Measurements from ENCODE around the gene ESPN.
"Not testable (repeated sequence)": the region's sequence is repeated elsewhere in the genome, so short reads cannot be mapped to it uniquely, and the experiment has no call there.

Gene ESPN, protein sequence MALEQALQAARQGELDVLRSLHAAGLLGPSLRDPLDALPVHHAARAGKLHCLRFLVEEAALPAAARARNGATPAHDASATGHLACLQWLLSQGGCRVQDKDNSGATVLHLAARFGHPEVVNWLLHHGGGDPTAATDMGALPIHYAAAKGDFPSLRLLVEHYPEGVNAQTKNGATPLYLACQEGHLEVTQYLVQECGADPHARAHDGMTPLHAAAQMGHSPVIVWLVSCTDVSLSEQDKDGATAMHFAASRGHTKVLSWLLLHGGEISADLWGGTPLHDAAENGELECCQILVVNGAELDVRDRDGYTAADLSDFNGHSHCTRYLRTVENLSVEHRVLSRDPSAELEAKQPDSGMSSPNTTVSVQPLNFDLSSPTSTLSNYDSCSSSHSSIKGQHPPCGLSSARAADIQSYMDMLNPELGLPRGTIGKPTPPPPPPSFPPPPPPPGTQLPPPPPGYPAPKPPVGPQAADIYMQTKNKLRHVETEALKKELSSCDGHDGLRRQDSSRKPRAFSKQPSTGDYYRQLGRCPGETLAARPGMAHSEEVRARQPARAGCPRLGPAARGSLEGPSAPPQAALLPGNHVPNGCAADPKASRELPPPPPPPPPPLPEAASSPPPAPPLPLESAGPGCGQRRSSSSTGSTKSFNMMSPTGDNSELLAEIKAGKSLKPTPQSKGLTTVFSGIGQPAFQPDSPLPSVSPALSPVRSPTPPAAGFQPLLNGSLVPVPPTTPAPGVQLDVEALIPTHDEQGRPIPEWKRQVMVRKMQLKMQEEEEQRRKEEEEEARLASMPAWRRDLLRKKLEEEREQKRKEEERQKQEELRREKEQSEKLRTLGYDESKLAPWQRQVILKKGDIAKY

DNA sequence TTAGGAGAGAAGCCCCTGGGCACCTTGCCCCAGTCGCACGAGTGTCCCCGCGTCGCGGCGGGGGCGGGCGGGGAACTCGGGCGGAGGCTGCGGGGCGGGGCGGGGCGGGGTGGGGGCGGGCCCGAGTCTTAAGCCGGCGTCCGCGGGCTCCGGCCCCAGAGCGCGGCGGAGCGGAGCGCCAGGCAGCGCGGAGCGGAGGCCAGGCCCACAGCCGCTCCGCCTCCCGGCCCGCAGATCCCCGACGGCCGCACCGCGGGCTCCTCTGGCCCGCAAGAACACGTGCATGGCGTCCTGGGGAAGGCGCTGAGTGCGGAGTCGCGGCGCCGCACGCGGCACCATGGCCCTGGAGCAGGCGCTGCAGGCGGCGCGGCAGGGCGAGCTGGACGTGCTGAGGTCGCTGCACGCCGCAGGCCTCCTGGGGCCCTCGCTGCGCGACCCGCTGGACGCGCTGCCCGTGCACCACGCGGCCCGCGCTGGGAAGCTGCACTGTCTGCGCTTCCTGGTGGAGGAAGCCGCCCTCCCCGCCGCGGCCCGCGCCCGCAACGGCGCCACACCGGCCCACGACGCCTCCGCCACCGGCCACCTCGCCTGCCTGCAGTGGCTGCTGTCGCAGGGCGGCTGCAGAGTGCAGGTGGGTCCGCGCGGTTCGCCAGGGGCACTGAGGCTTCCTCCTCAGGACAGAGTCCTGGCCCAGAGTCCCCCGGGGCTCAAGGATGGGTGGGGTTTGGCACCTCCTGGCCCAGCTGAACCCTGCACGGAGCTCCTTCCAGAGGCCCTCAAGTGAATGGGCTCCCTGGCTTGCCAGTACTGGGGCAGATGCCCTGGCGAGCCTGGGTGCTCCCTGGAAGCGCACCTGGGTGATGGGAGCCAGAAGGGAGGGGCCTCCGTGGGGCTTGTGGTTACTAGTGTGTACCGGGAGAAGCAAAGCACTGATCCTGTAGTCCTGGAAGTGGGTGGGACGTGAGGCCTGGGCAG is at the start of gene ESPN:
Gene ESPN, plus strand, starts transcription at position 158 of the 975 bp plus-strand sequence. Its CDS starts 180 bp downstream, at position 338.
- no peak for DNase-seq

DNA sequence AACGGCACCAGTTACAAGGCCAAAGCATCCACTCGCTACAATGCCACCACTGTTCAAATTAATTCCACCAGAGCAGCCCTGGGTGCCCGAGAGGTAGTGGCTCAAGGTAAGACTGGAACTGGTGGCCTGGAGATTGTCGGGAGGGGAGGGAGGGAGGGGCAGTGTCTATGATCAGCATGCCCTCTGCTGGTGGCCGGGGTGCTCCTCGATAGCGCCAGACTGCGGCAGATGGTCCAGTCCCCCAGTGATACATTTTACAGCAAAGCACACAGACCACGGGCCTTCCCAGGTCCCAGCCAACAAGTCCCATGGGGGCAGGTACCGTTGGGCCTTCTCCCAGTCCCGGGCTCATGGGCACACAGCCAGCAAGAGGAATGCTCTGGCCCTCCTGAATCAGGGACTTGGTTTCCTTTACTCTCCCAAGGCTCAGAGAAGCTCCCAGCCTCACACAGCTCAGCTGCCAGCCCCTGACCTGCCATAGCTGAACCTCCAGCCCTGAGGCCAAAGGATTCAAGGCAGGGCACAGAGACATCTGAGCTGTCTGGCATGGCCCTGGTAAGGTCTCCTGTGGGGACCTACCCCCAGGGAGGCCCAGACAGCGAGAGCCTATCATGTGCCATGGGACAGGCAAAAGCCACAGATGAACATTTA is 46.4 kb upstream of the ESPN start:
- DNase-seq = no peak

DNA sequence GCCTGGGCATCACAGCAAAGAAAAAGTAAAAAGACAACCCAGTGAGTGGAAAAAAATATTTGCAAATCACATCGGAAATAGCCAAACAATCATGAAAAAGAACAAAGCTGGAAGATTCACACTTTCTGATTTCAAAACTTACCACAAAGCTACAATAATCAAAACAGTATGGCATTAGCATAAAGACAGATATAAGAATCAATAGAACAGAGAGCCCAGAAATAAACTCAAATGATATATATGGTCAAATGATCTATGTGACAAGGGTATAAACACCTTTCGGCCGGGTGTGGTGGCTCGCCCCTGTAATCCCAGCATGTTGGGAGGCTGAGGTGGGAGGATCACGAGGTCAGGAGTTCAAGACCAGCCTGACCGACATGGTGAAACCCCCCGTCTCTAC is 44.5 kb upstream of the ESPN start:
- no peak for DNase-seq

DNA sequence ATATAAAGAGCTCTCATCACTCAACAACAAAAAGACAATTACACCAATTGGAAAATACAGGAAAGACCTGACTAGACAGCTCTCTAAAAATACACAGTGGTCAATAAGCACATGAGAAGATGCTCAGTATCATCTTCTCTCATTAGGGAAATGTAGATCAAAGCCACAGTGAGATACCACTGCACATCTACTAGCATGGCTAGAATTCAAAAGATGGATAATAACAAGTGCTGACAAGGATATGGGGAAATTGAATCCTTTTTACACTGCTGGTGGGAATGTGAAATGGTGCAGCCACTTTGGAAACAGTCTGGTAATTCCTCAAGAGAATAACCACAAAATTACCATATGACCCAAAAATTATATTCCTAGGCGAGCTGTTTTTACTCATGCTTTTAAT is 40.4 kb upstream of the ESPN start:
- DNase-seq = no peak

DNA sequence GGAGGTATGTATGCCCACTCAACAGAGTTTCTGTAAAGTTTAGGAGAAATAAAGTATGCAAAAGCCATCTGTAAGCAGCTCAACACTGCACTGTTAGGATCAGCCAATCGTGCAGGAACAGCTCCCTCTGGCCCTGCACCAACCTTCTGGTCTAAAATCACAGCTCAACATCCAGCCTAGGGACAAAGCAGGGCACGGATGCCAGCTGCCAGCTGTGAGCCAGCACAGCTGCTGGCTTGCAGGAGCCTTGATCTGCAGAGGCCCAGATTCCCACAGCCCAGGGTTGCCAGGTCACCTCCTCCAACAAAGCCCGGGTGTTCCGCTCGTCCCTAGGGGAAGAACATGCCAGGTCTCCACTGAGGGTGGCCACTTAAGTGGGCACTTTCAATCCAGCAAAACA is 39.6 kb upstream of the ESPN start:
- DNase-seq = peak in 1 of 2 experiments; percentile 24

DNA sequence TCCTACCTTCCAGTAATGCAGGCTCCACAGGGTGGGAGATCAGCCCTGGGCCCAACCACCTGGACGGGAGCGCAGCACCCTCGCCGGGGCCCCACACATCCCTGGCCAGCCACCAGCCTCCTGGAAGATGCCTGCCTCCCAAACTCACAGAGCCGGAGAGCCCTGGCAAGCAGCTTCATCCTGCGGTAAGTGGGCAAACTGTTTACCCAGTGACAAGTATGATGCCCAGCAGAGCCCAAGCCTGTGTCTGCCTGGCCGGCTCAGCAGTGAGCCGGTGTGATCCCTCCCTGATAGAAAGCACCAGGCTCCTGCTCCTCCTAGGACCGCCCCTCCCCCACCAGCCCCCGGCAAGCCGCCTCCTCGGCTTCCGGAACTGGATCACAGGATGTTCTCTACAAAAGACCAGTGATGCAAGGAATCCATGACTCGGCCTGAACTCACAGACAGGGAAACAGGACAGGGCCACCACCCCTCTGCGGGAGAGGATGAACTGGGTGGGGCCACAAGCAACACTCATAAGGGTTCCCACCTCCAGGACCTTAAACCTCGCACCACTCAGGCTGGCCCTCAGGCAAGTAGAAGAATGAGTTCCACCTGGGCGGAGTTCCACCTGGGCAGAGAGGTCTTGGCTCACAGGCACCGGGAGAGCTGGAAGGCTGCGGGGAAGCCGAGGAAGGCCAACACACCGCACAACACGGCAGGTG is 38.9 kb upstream of the ESPN start:
- peak; percentile 86 to 87 for DNase-seq

DNA sequence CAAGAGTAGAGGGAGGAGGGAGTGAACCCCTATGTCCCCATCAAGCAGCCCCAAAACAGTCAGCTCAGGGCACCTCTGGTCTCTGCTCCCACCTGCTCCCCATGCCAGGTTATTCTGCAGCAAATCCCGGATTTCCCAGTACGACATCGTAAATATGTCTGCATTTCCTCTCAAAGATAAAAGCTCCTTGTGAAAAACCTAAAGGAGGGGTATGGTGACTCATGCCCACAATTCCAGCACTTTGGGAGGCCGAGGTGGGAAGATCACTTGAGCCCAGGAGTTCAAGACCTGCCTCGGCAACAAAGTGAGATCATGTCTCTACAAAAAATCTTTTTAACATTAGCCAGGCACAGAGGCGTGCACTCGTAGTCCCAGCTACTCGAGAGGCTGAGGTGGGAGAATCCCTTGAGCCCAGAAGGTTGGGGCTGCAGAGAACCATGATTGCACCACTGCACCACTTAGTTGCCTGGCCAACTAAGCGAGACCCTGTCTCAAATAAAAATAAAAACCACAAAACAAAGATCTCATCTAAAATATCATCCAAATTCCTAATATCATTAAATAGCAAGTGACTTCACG is 38.1 kb upstream of the ESPN start:
- peak in 1 of 2 experiments; percentile 17 for DNase-seq

DNA sequence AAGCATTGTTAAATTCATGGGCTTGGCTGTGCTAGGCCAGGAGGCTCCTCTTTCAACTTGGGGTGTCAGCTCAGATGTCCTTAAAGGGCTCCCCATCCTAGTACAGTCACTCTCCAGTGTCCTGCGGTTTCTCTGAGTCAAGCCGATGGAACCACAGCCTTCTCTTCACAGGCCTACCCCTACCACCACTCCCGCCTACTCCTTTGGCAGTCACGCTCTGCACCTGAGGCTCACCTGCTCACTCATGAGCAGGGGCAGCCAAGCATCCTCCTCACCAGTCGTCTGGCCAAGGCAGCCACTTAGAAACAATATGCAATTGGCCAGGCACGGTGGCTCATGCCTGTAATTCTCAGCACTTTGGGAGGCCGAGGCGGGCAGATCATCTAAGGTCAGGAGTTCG is 34.6 kb upstream of the ESPN start:
- DNase-seq = no peak

DNA sequence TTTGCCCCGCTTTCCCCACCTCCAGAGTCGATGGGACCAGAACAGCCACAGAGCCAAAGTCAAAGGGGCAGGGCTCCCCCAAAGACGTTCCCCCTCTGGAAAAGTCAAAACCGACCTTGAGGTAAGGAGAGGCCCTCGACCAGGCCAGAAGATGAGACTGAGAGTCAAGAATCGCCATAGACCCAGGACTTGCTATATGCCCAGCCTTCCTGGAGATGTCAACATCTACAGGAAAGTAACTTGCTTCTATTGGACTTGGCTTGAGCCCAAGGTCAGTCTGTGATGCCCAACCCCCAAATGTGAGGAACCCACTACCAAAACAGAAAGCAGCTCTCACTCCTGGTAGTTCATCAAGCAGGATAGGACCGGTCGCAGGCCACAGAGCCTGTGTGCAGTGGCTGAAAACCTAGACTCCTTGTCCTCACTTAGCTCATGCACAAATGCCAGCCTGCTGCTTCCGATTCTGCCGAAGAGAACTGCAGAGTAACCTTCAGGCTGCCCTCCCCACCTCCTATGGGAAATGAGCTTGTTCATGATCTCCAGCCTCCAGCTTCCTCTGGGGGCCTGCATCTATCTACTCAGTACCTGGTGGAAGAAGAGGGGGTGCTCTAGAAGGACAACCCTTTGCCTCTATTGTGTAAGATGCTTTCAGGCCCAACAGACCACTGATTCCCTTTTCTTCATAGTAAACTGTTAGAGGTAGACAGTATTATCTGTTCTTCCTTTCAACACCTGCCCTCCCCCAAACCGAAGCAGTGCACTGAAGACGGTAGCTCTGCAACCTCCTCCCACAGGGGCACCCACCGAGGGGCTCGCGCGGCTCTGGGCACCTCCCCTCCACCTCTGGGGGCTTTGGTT is 32.4 kb upstream of the ESPN start:
- DNase-seq = no peak

DNA sequence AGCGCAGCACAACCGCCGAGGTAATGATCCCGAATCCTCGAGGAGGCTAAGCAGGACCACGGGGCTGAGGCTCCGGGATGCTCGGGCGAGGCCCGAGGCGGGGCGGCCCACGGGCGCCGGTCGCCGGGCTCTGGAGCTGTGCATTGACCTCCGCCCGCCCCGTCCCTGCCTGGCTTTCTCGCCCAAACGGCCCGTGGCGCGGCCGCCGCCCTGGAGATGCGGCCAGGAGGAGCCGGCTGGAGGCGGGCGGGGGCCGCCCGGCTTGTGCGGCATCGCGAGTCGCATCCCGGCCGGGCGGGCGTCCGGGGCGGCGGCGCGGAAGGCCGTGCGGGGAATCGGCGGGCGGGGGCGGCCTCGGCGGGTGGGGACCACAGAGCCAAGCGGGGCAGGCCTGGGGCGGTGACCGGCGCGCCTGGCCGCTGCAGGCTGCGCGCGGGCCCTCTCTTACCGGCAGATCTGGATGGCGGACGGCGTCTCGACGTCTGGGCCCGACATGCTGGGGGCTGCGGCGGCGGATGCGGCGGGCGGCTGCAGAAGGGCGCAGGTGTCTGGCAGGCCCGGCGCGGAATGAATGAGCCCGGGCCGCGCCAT is 31.7 kb upstream of the ESPN start:
- no peak for DNase-seq

DNA sequence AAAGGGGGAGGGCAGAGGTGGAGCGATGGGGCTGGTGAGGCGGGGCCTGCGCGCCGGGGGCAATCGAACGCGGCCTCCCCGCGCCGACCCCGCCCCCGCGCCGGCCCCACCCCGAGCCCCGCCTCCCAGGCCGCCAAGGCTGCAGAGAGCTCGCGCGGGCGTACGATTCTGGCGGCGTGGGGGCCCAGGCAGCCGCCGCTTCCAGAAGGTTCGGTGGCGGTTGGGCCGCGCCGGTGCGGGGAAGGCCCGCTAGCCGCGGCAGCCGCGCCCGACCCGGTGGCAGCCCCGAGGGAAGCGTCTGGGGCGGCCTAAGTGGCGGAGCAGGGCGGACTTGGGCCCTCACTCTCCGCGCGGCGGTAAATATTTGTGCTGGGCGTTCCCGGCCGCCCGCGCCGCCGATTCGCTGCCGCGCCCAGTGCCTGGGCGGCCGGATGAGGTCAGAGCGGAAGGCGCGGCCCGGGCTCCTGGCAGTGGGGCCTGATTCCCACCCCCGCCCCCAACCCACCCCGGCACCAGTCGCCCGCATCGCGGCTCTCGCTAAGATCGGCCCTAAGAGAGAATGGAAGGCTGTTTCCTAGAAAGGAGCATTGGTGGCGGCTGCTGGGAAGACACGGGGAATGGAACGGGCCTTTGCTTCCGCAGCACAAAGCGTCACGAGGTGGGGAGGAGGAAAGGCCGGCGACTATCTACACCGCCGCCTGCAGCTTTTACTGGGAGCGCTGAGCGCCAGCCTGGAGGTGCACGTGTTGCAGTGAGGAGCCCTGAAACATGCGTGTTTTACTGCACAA is 31.0 kb upstream of the ESPN start, which contains the start of gene ACOT7:
Gene ACOT7, minus strand, starts transcription at position 368 of the 788 bp plus-strand sequence. CDS start 368 bp downstream, outside the sequence.
- peak; percentile 66 to 67 for DNase-seq

DNA sequence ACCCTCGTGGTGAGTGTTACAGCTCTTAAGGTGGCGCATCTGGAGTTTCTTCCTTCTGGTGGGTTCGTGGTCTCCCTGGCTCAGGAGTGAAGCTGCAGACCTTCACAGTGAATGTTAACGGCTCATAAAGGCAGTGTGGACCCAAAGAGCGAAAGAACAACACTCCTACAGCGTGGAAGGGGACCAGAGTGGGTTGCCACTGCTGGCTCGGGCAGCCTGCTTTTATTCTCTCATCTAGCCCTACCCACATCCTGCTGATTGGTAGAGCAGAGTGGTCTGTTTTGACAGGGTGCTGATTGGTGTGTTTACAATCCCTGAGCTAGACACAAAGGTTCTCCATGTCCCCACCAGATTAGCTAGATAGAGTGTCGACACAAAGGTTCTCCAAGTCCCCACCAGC is 29.4 kb upstream of the ESPN start:
- DNase-seq = not testable (repeated sequence)

DNA sequence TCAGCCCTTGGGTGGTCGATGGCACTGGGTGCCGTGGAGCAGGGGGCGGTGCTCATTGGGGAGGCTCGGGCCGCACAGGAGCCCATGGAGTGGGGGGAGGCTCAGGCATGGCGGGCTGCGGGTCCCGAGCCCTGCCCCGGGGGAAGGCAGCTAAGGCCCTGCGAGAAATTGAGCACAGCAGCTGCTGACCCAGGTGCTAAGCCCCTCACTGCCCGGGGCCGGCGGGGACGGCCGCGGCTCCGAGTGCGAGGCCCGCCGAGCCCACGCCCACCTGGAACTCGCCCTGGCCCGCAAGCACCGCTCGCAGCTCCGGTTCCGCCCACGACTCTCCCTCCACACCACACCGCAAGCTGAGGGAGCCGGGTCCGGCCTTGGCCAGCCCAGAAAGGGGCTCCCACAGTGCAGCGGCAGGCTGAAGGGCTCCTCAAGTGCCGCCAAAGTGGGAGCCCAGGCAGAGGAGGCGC is 28.8 kb upstream of the ESPN start:
- not testable (repeated sequence) for DNase-seq

DNA sequence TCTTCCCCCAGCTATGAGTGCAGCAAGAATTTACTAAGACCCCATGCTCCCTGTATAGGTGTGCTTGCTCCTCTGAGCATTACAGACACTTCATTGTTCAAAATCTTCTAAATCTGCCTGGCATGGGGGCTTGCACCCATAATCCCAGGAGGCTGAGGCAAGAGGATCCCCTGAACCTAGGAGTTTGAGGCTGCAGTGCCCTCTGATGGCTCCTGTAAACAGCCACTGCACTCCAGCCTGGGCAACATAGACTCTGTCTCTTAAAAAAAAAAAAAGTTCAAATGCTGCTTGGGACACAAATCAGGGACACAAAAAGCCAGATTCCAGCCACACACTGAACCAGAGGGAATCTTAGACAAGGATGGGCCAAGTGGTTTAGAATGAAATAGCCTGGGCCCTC is 27.6 kb upstream of the ESPN start:
- peak in 1 of 2 experiments; percentile 9 for DNase-seq

DNA sequence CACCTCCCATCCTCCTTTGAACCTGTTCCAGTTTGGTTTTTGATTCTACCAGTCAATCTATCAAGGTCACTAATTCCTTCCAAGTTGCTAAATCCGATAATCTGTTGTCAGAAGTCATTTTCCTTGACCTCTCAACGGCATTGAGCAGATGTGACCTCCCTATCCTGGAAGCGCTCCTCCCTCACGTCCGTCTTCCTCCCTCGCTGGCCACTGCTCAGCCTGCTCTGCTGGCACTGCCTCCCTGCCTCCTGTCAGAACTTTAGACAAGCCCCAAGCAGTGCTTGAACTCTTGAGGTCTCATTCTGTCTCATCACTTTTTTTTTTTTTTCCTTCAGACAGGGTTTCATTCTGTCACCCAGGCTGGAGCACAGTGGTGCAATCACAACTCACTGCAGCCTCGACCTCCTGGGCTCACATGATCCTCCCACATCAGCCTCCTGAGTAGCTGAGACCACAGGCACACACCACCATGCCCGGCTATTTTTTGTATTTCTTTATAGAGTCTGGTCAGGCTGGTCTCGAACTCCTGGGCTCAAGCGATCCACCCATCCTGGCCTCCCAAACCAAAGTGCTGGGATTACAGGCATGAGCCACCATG is 26.6 kb upstream of the ESPN start:
- DNase-seq = no peak

DNA sequence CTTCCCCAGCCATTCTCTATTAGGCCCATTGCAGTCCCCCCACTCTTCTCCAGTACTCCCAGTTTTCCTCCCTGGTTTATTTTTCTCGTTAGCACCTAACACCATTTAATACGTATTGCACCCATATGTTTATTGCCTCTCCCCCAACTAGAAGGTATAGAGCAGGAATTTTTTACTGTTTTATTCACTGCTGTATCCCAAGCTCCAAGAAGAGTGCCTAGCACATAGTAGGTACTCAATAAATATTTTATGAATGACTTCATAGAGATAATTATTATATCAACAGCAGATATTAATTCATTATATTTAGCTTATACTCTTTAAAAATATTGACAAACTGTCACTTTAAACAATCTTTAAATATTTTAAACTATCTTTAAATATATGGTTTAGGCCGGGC is 25.3 kb upstream of the ESPN start:
- DNase-seq = no peak

DNA sequence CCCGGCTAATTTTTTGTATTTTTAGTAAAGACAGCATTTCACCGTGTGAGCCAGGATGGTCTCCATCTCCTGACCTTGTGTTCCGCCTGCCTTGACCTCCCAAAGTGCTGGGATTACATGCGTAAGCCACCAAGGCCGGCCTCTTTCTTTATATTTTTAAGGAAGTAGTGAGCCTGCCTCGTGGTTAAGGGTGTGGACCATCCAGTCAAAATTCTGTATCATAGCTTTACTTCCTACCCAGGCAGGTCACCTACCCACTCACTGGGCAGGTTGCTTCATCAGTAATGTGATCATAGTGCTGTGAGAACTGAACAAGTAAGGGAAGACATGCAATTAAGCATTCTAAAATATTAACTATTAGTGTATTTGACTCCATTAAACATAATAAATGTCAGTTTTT is 22.9 kb upstream of the ESPN start:
- no peak for DNase-seq

DNA sequence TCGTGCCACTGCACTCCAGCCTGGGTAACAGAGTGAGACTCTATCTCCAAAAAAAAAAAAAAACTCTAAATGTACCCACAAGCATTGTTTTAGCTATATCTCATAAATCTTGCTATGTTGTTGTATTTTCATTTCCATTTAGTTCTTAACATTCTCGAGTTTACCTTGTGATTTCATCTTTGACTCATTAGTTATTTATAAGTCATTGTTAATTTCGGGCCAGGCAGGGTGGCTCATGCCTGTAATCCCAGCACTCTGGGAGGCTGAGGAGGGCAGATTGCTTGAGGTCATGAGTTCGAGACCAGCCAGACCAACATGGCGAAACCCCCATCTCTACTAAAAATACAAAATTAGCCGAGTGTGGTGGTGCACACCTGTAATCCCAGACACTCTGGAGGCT is 16.6 kb upstream of the ESPN start:
- no peak for DNase-seq
